Lower leg skin (tissue), 4 donors: ENCODE results near the gene ZNF22. TPM values are rescaled to one million over a fixed set of nuclear protein-coding genes. Genes with fewer than 3 reads are reported as not detected.

Experiments used
- DNase-seq, 2 donors: peaks; one replicate each; pipeline ENCODE4 v3.0.0-alpha.2; 2019; ENCODE audit warnings: low spot score in 2 of 2
- H3K4me3 ChIP-seq: fragments of 200-600 bp; sonication (generic); 2 replicates; pipeline ENCODE4 v1.5.1; 2017; ENCODE audit warnings: mild to moderate bottlenecking, low read depth; ENCODE audit not compliant: poor library complexity, severe bottlenecking
- CTCF ChIP-seq, 3 donors: fragments of 450-650 bp; IDR thresholded peaks; one replicate each; pipeline ENCODE4 v1.5.1; 2016; ENCODE audit warnings: antibody characterized with exemption in 3 of 3, mild to moderate bottlenecking in 3 of 3, moderate library complexity in 2 of 3
- POLR2A ChIP-seq, 2 donors: fragments of 450-650 bp; IDR thresholded peaks; one replicate each; pipeline ENCODE4 v1.6.1; 2016 to 2017; ENCODE audit warnings: antibody characterized with exemption in 2 of 2, mild to moderate bottlenecking in 1 of 2, moderate library complexity in 1 of 2
- WGBS, 2 donors: methylation state at CpG; one replicate each; pipeline ENCODE4 v1.1.5; 2018; 5-methylcytosine and 5-hydroxymethylcytosine counted together
- intact Hi-C: fragments of 100-400 bp; cut with DNase I; formaldehyde crosslinking; loops from one replicate; pipeline ENCODE4 v1.15.0; 2023; ENCODE audit warnings: low total_unique reads
- total RNA-seq, 4 donors: library from RNA; depleted of rRNA; stranded (reverse); fragments of >200 nt; gene quantifications; one replicate each; pipeline ENCODE4 v1.1.0, GENCODE V29; 2016

Gene ZNF22
- total RNA-seq, 4 donors from 2014 or later: 6.7 to 14.1 (median 9.4) TPM

GRCh38 chr10:44959247-44960087 lies 41.3 kb upstream of the ZNF22 start, which contains the start of gene RASSF4:
Gene RASSF4 (plus strand): TSS chr10:44959802. CDS start chr10:44970203, 10,401 bp downstream.
- intact Hi-C loops: no loop called here
- peak; percentile 90 to 98 for DNase-seq
- TF ChIP-seq CTCF (IDR thresholded peaks at IDR 0.05) (no peak), POLR2A (IDR thresholded peaks at IDR 0.05) (peak in 1 of 2 donors; percentile 39)
- H3K4me3 ChIP-seq: peak within 1 kb of the TSS; percentile 66
- WGBS, 2 donors: 4 to 5% methylated on average over 23 to 32 of the region's 74 CpGs

DNA sequence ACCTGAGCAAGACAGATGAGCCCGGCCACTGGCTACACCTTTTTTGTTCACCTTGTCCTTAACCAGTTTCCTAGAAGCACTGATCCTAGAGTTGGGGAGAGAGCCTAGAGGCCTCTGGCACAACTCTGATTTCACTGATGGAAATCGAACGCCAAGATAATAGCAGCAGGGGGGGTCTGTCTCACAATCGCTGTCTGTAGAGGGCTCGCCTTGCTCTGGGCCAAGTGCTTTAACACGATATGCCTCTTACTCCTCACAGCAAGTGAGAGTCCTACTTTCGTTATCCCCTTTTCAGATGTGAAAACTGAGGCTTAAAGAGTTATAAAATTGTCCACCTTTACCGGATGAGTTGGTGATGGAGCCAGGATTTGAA lies 40.6 kb upstream of the ZNF22 start:
- no peak for DNase-seq
- intact Hi-C loops: no loop called here
- WGBS, 2 donors: 55 to 59% methylated on average over 8 of the region's 8 CpGs
- peak overlapping the region; percentile 46 for H3K4me3 ChIP-seq
- TF ChIP-seq POLR2A (IDR thresholded peaks at IDR 0.05): no peak
- TF ChIP-seq CTCF (IDR thresholded peaks at IDR 0.05): no peak

- no peak for TF ChIP-seq POLR2A (IDR thresholded peaks at IDR 0.05)
- WGBS, 2 donors: 82 to 85% methylated on average over 7 of the region's 7 CpGs
- H3K4me3 ChIP-seq: peak overlapping the region; percentile 46
- intact Hi-C loops: no loop called here
- DNase-seq: peak; percentile 14 to 50
These were observed 40.1 kb upstream of the ZNF22 start for GRCh38 chr10:44960482-44961229.

GRCh38 chr10:44961230-44961571 lies 39.5 kb upstream of the ZNF22 start:
- WGBS, 2 donors: 76 to 82% methylated on average over 4 of the region's 4 CpGs
- TF ChIP-seq CTCF (IDR thresholded peaks at IDR 0.05) (no peak), POLR2A (IDR thresholded peaks at IDR 0.05) (no peak)
- intact Hi-C loops: no loop called here
- peak; percentile 13 to 67 for DNase-seq
- H3K4me3 ChIP-seq: no peak overlapping the region

DNA sequence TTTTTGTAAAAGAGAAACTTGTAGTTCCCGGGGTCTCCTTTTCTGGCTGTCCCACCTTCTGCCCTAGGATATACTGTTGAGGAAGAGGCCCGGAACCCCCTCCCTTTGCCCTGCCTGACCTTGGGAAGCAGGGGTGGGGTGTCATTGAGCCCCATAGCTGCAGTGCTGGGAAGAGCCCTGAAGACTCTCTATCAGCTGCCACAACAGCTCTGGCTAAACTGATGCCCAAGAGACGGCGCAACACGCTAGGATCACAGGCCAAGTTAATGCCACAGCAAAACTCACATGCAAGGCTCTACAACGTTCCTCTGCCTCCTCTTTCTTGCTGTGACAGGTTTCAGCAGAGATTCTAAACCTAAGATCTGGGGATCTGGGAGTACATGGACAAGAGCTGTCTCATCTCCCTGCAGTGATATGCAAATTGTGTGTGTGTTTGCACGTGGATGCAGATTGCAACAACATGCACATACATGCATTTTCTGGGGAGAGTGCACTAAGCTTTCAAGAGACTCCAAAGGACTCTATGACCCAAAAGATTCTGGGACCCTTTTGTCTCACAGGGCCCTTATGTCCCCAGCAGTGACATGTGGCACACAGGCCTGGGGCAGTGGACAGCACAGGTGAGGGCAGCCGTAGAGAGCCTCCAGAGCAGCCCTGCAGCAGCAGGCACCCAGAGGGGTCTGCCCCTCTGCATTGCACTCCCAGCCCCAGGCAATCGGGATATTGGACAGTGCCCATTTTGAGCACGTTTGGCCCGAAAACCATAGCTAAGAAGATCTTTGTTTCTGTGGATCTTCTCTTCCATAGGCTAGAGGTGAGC lies 38.6 kb upstream of the ZNF22 start:
- TF ChIP-seq POLR2A (IDR thresholded peaks at IDR 0.05): no peak
- TF ChIP-seq CTCF (IDR thresholded peaks at IDR 0.05): no peak
- intact Hi-C loops: no loop called here
- H3K4me3 ChIP-seq: no peak overlapping the region
- 67 to 69% methylated on average over 11 of the region's 11 CpGs for WGBS, 2 donors
- DNase-seq: peak in 1 of 2 donors; percentile 79
